Dermis microvascular lymphatic vessel endothelial cell (primary cell): ENCODE results near the gene ADRA2B. TPM values are rescaled to one million over a fixed set of nuclear protein-coding genes. Genes with fewer than 3 reads are reported as not detected.
"Not testable (repeated sequence)": the region's sequence is repeated elsewhere in the genome, so short reads cannot be mapped to it uniquely, and the experiment has no call there.

Experiments
- DNase-seq, 2 donors: peaks; one replicate each; pipeline versions ENCODE4 v3.0.0 to v3.0.0-alpha.2; 2010; ENCODE audit warnings: low read depth in 2 of 2
- total RNA-seq: library from RNA; depleted of rRNA; stranded (reverse); fragments of >200 nt; gene quantifications from 2 replicates; pipeline ENCODE4 v1.2.1, GENCODE V29; 2014

The ADRA2B gene
- under 0.01 TPM in 2 replicates for total RNA-seq

DNA sequence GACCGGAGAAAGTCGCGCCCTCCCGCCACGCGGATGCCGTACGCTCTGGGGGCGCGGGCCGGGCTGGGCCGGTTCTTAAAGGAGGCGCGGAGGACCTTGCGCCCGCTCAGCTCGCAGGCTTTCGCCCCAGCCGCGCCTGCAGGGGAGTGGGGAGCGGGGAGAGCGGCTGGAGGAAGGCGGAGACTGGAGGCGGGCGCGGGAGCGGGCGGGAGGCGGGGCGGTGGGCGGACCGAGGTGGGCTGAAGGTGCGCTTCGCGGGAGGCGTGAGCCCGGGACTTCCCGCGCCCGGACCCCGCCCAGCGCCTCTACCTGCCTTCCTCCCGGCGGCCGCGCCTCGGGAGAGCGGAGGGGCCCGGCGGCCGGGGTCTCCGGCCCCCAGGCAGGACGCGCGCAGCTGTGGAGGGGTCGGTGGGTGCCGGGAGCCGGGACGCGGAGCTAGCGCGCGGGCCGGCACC is at the start of gene ADRA2B:
Gene ADRA2B (minus strand): TSS at position 148 of the 455 bp plus-strand sequence. CDS start 422 bp downstream, outside the sequence.
- peak in 1 of 2 donors; percentile 34 for DNase-seq

DNA sequence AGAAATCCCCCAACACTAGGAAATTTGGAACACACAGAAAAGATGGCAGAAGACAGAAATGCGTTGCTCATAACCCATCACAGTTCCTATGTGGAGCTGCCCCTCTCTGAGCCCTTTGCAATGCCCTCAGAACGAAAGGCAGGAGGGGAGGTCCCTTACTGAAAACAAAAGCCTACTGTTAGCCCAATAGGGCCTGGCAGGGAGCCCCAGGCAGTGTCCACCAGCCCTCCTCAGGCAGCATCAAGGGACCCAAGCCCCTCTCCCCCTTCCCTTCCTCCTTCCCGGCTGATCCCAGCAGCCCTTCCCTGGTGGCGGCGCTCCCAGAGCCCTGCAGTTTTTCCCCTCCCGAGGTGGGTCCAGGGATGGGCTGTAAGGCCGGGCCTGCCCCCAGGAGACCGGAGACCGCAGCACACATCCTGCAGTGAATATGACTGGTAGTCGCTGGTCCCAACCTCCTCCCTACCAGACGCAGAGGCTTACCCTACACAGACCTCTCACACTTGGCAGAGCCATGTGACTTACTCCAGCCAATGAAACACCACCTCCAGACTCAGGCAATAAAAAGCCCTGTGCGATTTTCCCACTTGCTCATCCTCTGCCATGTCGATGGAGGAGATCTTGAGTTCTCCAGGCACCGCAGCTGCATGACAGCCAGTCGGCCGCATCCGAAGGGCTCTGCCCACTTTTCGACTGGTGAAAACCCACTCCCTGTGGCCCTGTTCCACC is 48.3 kb upstream of the ADRA2B start:
- DNase-seq, result no peak

DNA sequence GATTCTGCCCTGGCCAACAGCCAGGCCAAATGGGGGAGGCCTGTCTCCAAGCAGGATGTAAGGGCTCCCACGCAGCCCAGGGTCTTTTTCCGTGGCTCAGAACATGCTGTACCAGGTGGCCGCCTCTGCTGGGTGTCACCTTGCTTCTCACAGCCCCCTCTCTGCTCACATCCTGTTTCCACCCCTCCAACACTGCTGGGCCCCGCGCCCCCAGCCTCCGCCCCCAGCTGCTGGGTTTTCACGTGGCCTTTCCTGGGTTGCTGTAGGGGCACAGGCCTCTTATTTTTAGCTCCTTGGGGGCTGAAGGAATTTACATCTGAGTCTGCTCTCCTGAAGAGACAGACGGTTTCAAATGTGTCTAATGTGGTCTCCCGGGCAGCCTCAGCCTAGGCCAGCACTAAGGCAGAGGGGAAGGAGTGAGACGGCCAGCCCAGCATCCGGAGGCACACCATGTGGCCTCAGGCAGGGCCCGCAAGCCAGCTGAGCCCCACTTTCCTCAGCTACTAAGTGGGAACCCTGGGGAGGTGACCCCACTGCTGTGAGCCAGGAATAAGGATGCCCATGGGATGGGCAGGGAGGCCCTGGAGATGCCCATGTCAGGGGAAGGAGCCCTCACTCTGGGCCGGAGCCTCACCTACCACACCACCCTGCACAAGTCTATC is 47.5 kb upstream of the ADRA2B start:
- no peak for DNase-seq

DNA sequence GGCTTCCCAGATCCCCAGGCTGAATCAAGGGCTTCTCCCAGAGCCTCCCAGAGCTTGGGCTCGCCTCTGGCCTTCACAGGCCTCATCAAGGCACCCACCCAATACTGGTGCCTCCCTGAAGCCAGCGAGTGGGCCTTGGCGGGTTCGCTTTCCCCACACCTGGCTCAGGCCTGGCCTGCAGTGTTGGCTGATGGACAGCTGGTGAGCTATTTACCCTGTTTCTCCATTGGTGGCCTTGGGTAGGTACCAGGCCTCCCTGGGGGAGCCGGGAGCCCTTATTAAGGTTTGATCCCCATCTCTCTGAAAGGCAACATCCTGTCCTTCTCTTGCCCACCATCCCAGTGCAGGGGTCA is 47.0 kb upstream of the ADRA2B start:
- no peak for DNase-seq

DNA sequence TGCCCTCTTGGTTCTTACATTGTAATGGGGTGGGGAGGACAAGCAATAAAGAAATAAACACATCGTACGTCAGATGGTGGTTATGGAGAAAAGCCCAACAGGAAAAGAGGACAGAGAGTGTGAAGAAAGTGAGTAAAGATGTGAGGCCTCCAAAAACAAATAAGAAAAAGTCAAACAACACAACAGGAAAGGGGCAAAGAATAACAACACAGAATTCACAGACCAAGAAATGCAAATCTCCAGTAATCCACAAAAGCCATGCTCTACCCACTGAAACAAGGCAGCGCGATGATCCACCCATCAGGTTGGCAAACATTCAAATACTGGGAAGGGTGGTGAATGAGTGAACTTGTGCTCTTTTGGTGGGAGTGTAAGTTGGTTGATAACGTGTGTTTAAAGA is 45.5 kb upstream of the ADRA2B start:
- DNase-seq, result no peak

DNA sequence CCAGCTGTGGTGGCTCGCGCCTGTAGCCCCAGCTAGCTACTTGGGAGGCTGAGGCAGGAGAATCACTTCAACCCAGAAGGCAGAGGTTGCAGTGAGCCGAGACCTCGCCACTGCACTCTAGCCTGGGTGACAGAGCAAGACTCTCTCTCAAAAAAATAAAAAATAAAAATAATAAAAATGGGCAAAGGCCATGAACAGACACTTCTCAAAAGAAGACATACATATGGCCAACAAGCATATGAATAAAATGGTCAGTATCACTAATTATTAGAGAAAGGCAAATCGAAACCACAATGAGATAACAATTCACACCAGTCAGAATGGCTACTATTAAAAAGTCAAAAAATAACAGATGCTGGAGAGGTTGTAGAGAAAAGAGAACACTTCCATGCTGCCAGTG is 44.0 kb upstream of the ADRA2B start:
- DNase-seq, result not testable (repeated sequence)

DNA sequence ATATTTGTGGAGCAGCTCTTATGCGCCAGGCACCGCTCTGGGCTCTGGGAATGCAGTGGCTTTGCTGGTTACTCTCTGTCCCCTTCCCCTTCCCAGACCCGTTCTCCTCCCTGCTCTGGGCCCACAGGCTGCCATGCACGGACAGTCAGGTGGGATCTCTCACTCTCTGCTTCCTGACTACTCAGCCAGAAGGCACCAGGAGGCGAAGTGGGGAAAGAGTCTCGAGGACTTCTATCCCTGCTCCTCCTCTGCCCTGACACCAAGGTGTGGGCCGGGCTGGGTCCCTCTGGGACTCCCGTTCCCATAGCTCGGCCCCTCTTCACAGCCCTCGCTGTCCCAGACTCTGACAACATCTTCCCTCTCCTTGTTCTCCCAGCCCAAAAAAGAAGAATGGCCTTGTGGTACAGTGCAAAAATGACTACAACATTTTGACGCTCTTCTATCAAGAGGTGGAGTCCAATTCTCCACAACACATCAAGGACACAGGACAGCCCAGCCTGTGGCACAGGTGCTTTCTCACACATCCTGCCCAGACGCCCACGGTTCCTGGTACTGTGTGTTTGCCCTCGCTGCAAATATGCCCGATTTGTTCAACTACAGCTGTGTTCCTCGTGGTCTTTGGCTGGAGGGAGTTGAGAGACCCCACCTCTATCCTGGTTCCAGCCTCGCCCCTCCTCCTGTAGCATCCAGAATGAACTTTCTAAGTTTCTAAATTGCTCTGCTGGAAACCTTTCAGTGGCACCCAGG is 42.9 kb upstream of the ADRA2B start:
- no peak for DNase-seq

DNA sequence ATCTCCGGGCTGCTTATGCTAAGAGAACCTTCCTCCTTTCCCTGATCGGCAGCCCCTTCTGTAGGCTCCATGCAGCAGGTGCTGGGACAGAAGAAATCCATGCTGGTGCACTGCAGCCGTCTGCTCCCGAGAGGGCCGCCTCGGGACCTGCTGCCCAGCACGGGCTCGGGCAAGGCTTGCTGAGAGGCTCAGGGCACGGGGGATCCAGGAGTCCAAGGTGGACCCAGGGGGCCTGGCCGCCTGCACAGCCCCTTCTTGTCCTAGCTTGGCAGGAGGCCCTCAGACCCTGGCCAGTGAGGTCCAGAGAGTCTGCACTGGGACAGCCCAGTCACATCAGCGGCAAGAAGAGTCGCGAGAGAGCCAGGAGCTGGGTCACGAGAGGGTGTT is 42.2 kb upstream of the ADRA2B start:
- no peak for DNase-seq

DNA sequence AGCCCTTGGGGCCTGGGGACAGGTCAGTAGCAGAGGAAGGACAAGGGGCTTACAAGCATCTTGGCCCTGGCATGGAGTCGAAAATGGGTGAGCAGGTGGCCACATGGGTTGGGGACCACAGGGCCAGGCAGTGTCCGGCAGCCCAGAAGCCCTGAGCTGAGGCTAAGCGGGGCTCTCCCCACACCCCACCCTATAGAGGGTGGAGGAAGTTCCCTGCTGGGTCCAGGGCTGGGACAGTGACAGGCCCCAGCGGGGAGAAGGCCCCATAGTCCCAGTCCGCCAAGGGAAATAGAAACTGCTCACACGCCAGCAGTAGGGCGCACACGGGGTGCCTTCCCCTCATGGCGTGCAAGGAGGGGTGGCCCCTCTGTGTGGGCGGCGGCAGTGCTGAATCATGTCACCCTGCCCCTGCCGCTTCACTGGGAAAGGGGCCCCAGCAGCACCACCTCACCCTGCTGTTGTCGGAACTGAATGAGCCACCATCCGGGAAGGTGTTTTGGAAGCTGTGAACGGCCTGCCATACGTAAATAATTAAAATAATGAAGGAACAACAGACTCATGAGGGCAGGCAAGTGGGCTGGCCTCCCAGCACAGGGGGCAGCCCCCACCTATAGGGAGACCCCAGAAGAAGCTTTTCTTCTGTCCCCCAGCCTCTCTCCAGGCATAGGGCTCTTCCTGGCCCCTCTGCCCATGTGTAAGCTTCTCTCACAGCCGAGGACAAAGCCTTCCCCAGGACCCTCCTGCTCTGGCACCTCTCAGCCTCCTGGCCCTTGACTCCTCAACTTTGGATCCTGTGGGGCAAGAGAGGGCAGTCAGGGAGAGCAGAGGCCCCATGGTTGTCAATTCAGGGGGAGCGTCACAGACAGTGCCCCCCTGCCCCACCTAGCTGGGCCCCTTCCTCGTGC is 41.5 kb upstream of the ADRA2B start:
- DNase-seq, result no peak

DNA sequence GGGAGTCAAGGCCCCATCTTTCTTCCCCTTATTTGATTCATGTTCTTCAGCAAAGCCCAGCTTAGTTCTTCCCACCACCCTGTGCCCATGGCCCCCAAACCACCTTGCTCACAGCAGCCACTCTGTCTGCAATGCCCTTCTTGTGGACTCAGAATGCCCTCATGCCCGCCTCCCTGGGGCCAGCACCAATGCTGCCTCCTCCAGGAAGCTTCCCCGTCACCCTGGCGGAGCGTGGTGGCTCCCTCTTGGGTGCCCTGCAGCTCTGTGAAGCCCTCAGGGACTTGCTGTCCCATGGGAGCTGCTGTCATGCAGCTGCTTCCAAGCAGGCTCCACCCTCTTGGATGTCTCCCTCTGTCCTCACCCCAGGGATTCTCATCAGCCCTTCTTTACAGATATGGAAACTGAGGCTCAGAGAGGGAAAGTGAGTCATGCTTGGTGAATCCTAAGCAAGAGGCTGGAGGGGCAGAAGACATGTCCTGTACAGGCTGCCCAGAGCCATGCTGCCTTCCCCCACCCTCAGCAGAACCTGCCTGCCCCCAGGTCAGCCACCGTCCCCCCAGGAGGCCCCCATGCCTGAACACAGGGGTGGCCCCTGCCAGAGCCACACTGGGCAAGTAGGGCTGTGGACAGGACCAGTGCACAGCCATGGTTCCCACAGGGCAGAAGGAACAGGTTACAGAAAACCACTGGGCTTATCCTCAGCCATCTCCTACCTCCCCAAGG is 40.7 kb upstream of the ADRA2B start:
- DNase-seq, result no peak

DNA sequence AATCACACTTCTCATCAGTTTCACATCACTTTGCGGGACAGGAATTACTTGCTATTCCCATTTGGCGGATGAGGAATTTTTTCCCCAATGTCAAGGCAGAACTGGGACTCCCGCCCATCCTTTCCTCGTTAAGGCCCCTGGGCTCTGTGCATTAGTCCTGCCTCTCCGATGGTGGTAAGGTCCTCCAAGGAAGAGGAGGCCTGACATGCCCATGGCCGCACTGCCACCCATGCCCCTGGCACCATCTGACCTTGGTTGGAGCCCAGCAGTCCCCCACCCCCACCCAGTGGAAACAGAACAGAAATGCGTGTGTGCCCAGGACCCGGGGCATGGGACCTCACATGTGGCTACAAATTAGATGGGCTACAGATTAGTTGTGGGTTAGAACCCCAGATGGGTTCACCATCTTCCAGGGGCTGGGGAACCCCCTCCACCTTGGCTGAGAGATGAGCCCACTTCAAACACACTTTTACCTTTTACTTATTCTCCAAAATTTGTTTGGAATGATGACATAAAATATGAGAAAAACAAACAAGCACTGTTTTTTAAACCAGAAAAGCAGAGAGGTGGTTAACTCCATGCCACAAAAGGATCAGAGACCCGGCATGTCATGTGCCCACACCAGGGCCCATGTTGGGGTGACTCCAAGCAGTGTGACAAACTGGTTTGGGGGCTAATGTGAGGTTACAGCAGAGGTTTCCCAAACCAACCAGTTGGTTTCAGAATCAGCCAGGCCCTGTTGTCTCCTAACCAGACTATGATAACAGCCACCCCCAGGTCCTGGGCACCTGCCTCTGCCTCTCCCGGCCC is 39.8 kb upstream of the ADRA2B start:
- no peak for DNase-seq

DNA sequence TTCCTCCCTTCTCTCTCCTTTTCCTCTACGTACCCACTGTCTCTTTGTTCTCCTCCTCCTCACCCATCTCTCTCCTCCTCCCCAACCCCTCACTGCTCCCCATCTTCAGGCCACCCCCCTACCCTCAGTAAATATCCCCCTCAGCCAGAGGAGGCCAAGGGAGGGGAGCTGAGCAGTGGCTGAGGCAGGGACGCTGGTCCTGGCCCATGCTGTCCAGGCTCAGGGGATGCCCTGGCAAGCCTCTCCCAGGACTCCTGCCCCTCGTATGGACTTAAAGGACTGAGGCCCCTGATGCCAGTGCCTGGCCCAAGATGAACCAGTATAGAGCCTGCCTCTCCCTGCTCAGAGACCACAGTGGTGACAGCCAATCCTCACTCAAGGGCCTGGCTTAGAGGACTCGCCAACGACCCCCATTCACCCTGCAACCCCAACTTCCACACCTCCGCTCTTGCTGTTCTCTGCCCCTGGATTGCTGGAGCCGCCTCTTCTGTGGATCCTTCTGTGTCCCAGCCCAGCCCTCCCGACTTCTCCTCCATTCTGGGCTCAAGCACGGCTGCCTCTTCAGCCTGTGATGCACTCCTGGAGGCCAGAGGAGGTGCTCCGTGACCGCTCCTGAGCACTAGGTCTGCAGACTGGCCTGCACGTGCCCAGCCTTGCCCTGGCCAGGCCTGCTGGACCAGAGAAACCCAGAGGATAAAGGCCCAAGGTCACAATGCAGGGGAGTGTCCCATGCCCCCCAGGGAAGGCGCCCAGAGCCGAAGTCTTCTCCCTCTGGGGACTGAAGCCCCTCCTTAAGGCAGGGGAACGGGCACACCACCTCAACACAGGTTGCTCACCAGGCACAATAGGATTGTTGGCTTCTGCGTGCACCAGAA is 38.4 kb upstream of the ADRA2B start:
- DNase-seq, result no peak

DNA sequence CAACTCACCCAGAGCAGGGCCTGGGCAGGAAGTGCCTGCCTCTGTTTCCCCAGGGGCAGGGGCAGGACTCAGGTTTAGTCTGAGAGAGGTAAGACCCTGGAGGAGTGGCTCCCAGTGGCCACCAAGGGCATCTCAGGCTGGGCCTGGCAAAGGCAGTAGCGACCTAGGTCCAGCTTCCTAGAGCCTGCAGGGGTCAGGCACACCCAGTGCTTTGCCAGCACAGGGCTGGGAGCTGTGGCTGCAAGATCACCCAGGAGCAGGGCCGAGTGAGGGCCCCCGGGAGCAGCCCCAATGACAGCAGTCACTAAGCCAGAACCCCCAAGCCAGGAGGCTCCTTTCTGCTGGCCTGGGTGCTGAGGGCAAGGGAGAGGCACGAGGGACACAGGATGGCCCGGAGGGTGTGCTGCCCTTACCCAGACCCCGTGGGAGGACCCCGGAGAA is 37.6 kb upstream of the ADRA2B start:
- no peak for DNase-seq

DNA sequence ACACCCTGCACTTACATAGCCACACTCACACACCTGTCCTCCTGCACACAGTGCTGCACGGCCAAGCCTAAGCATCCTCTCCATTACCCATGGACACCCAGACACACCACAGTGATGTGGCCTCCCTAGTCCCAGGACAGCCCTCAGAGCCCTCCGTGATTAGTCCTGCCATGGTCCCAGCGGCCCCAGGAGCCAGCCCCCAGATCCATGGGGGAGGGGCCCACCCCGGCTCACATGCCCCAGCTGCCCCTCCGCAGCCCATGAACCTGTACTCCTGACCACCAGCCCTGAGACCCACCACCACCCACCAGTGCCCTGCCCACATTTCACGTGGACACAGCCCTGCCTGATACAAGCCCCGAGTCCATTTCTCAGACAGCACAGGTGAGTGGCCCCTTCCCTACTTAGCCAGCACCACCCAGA is 36.9 kb upstream of the ADRA2B start:
- DNase-seq, result no peak

DNA sequence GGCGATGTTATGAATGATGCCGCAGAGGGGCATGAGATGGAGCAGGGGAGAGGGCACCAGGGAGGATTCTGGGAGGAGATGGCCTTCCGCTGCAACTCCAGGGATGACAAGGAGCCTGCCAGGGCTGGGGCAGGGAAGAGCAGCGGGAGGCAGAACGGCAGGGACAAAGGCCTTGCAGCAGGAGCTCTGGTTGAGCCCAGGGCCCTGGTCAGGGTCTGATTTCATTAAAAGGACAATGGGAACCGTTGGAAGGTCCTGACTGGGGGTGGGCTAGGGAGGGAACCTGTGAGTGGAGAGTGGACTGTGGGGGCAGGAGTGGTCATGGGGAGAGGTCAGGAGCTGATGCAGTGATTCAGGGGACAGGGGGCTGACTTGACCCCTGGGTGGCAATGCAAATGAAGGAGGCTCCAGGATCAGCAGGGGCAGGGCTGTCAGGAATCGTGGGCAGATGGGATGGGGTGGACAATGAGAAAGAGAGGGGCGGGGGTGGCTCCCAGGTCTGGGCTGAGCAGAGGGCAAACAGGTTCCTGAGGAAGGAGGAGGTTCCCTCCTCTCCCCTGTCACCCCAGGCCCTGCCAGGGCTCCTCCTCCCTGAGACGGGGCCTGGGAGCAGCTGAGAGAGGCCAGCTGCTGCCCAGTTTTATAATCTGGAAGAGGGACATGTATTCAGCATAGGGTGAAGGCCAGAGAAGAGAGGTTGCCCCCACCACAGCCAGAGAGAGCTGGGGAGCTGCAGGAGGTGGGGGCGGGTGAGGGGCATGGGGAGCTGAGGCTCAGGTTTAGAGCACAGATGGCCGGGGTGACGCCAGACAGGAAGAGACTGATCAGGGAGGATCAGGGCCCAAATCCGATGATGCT is 36.2 kb upstream of the ADRA2B start:
- no peak for DNase-seq

DNA sequence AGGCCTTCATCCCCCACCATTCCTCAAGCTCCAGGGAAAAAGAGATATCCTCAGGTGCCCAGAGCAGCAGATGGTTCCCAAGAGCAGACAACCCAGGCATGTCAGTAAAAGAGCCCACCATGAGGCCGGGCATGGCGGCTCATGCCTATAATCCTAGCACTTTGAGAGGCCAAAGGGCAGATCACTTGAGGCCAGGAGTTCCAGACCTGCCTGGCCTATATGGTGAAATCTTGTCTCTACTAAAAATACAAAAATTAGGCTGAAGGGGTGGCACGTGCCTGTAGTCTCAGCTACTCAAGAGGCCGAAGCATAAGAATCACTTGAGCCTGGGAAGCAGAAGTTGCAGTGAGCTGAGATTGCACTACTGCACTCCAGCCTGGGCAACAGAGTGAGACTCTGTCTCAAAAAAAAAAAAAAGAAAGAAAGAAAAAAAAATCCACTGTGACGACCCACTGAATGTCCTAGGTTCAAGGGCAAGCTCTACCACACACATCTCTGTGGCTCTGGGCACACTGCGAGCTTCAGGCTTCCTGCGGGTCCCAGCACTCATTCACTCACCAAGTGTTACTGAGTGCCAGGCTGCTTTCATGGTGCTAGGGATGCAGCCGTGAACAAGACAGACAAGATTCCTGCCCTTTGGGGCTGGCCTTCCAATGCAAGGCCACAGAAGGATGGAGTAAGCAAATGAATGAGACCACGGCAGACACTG is 35.4 kb upstream of the ADRA2B start:
- DNase-seq, result no peak
